ENCODE data around the gene TNFRSF25. TPM values are rescaled to one million over a fixed set of nuclear protein-coding genes. Genes with fewer than 3 reads are reported as not detected.

TNFRSF25 gene
- polyA plus RNA-seq, 1 donor from 2014 or later: 52.2 TPM

GRCh38 chr1:6462412-6463119, 3.4 kb downstream of the TNFRSF25 start:
- Histone ChIP-seq H3K9me3 (ENCODE audit: low read length) (no peaks in the 10 kb centered on the region), H3K9ac (ENCODE audit: low read length) (no peak overlapping the region), H3K27ac (ENCODE audit: low read length) (no peak overlapping the region), H3F3A (ENCODE audit: insufficient read depth, low read length, poor library complexity, severe bottlenecking) (no peaks in the 10 kb centered on the region), H3K4me2 (ENCODE audit: low read length) (no peak overlapping the region), H3K4me3 (ENCODE audit: low read length) (no peak overlapping the region), H3K9me2 (ENCODE audit: insufficient read depth, low read length) (no peaks in the 10 kb centered on the region), H4K20me1 (ENCODE audit: insufficient read depth) (no peaks in the 10 kb centered on the region), H3K79me2 (replicated peaks; ENCODE audit: insufficient read depth, low read length) (no peaks in the 10 kb centered on the region), H3K27me3 (ENCODE audit: insufficient read depth, low read depth, low read length) (no peaks in the 10 kb centered on the region), H3K36me3 (ENCODE audit: insufficient read depth, low read length) (no peaks in the 10 kb centered on the region), H2AFZ (ENCODE audit: low read depth, low read length) (no peak overlapping the region)
- no peak for TF ChIP-seq REST (IDR thresholded peaks at IDR 0.05; ENCODE audit: borderline replicate concordance)
- TF ChIP-seq POLR2AphosphoS5 (IDR thresholded peaks at IDR 0.05): no peak
- TF ChIP-seq RAD21 (conservative IDR thresholded peaks at IDR 0.05): no peak
- no peak for TF ChIP-seq EZH2 (IDR thresholded peaks at IDR 0.05; ENCODE audit: borderline replicate concordance, insufficient read depth, low read length, poor library complexity, severe bottlenecking)
- TF ChIP-seq CTCF (IDR thresholded peaks at IDR 0.05; ENCODE audit: poor library complexity, severe bottlenecking): no peak
- no peak for TF ChIP-seq EP300 (conservative IDR thresholded peaks at IDR 0.05; ENCODE audit: poor library complexity, severe bottlenecking)

GRCh38 chr1:6461538-6462411, 4.2 kb downstream of the TNFRSF25 start:
- Histone ChIP-seq H3K9me2 (ENCODE audit: insufficient read depth, low read length) (no peaks in the 10 kb centered on the region), H2AFZ (ENCODE audit: low read depth, low read length) (no peak overlapping the region), H3K9ac (ENCODE audit: low read length) (no peak overlapping the region), H3K9me3 (ENCODE audit: low read length) (no peaks in the 10 kb centered on the region), H3K27me3 (ENCODE audit: insufficient read depth, low read depth, low read length) (no peaks in the 10 kb centered on the region), H3K4me2 (ENCODE audit: low read length) (no peak overlapping the region), H3K79me2 (replicated peaks; ENCODE audit: insufficient read depth, low read length) (no peaks in the 10 kb centered on the region), H3K36me3 (ENCODE audit: insufficient read depth, low read length) (no peaks in the 10 kb centered on the region), H3K27ac (ENCODE audit: low read length) (no peak overlapping the region), H3F3A (ENCODE audit: insufficient read depth, low read length, poor library complexity, severe bottlenecking) (no peaks in the 10 kb centered on the region), H4K20me1 (ENCODE audit: insufficient read depth) (no peaks in the 10 kb centered on the region), H3K4me3 (ENCODE audit: low read length) (no peak overlapping the region)
- TF ChIP-seq EZH2 (IDR thresholded peaks at IDR 0.05; ENCODE audit: borderline replicate concordance, insufficient read depth, low read length, poor library complexity, severe bottlenecking) (no peak), CTCF (IDR thresholded peaks at IDR 0.05; ENCODE audit: poor library complexity, severe bottlenecking) (no peak), RAD21 (conservative IDR thresholded peaks at IDR 0.05) (no peak), EP300 (conservative IDR thresholded peaks at IDR 0.05; ENCODE audit: poor library complexity, severe bottlenecking) (no peak), TAF1 (IDR thresholded peaks at IDR 0.05; ENCODE audit: low read depth) (no peak), SMC3 (conservative IDR thresholded peaks at IDR 0.05; ENCODE audit: poor library complexity) (no peak), POLR2AphosphoS5 (IDR thresholded peaks at IDR 0.05) (no peak), REST (IDR thresholded peaks at IDR 0.05; ENCODE audit: borderline replicate concordance) (no peak), MXI1 (conservative IDR thresholded peaks at IDR 0.05; ENCODE audit: poor library complexity, severe bottlenecking) (no peak)
